Measurements from ENCODE around the gene RAI1.

The RAI1 gene

GRCh38 chr17:17699491-17699890 lies 18.2 kb downstream of the RAI1 start:
- DNase-seq = no peak

GRCh38 chr17:17700251-17700969 lies 19.2 kb downstream of the RAI1 start:
- DNase-seq = no peak

DNA sequence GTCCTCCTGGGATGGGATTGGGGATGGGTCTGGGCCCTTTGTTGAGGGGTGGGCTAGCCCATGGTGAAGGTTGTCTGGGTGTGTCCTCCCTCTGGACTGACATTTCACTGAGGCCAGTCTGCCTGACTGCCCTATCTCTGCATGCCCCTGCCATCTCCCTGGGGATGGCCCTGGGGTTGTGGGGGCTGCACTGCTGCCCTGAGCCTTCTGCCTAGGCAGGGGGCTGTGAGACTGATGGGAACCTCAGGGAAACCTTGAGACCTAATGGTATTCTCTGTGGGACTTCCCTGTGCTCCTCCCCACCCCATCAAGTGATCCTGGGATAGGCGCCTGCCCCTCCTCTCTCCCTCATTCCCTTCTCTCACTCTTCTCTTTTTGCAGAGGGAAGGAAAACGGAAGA lies 19.9 kb downstream of the RAI1 start:
- no peak for DNase-seq

GRCh38 chr17:17701658-17702057 lies 20.4 kb downstream of the RAI1 start:
- DNase-seq = no peak

GRCh38 chr17:17702449-17703139 lies 21.3 kb downstream of the RAI1 start:
- DNase-seq = no peak

GRCh38 chr17:17703140-17703919 lies 22.1 kb downstream of the RAI1 start:
- DNase-seq = no peak

GRCh38 chr17:17704931-17705330 lies 23.7 kb downstream of the RAI1 start:
- no peak for DNase-seq

DNA sequence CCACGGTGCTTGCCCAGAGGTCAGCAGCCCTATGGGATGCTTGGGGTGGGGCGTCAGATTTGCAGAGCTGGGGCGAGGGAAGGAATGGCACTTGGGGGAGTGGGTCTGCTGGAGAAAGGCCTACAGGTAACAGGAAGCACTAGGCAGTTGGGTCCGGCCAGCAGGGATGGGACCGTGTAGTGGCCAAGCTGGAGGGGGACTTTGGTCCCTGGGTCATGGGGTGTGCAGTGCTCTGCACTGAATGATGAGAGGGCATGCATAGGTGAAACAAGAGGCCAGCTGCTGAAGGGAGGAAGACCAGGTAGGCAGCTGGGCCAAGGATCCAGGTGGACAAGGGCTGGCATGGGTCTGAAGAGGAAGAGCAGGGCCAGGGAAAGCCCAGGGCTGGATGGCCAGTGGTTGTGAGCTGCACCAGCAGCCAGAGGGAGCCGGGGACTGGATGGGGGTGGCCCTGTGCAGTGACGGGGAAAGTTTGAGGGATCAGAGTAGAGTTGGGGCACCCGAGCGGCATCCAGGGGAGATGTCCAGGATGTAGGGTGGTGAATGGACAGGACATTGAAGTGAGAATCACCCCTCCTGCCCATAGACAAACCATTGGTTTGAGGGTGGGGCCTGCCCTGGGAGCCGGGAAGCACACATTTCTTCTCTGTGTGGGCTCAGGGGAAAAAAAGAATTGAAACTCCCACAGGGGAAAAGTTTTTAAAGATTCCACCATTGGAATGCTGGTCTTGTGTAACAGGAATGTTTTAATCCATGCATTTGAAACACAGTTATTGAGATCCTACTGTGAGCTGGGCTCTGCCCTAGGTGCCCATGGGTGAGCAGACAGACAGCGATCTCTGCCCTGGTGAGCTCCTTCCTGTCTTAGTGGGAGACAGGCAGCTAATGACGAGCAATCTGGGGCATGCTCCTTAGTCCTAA lies 25.1 kb downstream of the RAI1 start:
- DNase-seq = no peak

DNA sequence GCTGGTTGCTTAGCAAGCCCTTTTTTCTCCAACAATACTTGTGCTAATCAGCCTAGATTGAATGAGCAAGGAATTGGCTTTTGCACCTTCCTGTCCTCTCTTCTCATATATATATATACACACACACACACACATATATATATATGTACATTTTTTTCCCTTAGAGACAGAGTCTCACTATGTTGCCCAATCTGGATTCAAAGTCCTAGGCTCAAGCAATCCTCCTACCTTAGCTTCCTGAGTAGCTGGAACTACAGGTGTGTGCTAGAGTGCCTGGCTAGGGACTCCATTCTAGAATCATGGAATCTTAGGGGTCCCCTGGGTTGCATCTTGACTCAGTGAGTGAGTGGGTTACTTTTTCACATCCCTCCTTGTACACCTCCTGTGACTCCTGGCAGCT lies 27.0 kb downstream of the RAI1 start:
- no peak for DNase-seq

- no peak for DNase-seq
Measured at GRCh38 chr17:17708816-17709215, 27.6 kb downstream of the RAI1 start.

- no peak for DNase-seq
Measured at GRCh38 chr17:17709815-17710321, 28.6 kb downstream of the RAI1 start.

DNA sequence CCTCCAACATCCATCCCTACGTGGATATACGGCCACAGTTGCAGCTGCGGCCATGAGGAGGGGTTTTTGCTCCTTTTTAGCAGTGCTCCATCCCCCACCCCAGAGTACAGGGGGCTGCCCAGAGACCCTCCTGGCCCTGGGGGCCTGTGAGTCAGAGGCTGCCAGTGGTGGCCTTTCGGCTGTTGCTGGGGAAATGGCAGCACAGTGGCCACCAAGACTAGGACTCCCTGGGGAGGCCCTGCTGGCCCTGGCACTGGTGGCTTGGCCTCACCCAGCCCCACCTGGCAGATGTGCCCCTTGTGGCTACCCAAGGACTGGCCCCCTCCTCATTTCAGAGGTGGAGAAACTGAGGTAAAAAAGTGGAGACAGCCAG lies 29.1 kb downstream of the RAI1 start:
- no peak for DNase-seq

- no peak for DNase-seq
Measured at GRCh38 chr17:17710728-17711541, 29.7 kb downstream of the RAI1 start.

DNA sequence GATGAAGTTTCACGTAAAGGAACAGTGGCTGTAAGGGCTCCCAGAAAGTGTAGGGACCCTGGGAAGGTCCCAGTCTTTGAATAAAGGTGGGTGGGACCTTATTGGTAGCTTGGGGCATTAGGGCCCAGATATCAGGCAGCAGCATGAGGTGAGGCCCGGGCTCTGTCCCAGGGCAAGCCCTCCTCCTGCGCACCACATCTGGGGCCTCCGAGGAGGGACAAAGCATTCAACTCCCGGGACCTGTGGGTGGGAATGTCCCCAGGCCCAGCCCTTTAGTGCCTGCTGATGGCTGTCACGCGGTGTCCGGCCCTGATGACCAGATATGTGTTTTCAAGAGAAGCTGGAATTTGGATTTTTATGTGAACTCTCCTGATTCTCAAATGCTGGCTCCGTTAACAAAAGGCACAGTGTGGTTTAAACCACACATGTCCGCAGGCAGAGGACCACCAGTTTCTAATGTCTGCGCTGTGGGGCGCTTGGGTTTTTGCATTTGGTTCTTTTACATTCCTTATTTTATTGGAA lies 30.4 kb downstream of the RAI1 start:
- no peak for DNase-seq

- no peak for DNase-seq
Measured at GRCh38 chr17:17712268-17712924, 31.1 kb downstream of the RAI1 start.

DNA sequence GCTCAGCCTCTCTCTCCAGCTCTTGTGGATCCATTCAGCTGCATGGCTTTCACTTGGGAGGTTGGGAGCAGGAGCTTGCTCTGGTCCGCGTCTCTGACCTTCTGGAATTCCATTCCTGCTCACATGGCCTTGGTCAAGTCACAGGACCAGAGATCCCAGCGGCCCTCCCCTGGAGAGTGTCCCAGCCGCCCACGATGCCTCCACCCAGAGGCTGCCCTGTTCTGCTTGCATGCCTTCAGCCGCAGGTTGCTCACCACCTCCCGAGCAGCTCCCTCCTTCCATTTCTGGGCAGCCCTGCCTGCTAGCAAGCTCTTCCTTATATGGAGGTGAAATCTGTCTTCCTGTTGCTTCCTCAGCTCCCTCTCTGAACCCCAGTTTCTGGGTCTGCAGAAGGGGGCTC lies 32.6 kb downstream of the RAI1 start:
- DNase-seq = no peak

DNA sequence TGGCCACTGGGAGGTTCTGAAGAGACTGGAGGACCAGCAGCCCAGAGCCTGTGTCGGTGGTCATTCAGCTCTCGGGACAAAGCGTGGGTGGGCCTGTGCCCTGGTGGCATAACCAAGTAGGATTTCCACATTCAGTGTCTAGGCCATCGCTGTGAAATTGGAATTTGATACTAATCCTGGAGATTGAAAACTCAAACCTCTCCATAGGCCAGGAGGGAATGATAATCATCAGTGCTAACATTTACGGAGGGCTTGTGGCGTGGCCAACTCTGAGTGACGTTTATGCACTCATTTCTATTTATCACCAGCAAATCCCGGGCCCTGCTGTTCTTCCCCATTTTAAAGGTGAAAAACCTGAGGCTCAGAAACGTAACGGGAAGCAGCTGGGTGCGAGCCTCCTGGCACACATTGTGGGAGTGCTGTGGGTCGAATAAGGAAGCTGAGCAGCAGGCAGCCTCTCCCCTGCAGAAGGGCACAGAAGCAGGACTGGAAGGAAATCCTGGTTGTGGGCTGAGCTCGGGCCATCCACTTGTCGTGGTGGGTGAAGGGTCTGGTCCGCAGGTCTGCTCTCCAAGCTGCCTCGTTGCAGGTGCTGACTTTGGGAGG lies 33.1 kb downstream of the RAI1 start:
- DNase-seq = no peak

DNA sequence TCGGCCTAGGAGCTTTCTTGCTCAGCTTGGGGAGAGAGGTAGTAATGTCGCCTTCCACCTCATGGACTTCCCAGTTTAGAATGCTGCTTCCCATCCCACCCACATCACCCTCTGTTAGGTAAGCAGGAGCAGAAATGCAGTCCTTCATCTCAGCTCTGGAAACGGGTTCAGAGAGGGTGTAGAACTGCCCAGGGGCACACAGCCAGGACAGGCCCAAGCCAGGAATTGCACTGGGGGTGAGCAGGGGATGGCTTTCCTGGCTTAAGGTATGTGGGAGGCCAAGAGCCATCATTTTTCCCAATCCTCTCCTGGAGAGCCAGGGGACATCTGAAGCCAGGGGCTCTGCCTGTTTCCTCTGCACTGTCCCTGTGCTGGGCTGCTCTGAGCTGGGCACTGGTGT lies 33.6 kb downstream of the RAI1 start:
- DNase-seq = no peak

GRCh38 chr17:17716837-17717523 lies 35.7 kb downstream of the RAI1 start:
- DNase-seq = no peak

- no peak for DNase-seq
Measured at GRCh38 chr17:17718251-17718650, 37.0 kb downstream of the RAI1 start.
